ENCODE data around the gene STIP1. TPM values are rescaled to one million over a fixed set of nuclear protein-coding genes. Genes with fewer than 3 reads are reported as not detected.

The STIP1 gene
- total RNA-seq, 6 experiments from 2014 or later: 27.6 to 110 (median 59.4) TPM

DNA sequence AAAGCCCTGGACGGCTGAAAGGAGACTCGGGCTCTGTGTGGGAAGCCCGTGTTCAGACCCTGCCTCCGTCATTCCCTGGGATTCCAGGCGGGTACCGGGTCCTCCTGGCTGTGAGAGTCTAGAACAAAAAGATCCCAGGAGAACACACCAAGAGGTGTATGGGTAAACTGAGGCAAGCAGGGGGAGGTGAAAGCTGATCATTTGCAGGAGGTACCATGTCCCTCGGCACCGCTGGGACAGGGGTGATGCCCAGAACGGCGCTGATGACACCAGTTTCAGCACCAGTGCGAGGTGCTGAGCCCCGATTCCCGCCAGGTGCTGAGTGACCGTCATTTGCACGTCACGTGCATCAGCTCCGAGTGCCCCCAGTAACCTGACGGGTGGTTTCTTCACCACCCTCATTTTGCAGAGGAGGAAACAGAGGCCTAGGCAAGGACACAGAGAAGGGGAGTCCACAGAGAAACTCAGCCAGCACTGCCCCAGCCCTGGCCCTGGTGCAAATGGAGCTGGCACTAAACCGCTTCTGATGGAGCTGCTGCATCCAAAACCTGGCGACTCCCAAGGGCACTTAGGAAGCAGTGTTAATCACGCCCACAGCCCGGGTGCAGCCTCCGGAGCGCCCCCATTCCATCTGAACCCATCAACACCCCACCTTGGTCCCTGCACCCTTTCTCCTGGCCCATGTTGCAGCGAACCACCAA lies 36.9 kb upstream of the STIP1 start:
- no peak for TF ChIP-seq POLR2A (IDR thresholded peaks at IDR 0.05)
- TF ChIP-seq, protein P1, sequence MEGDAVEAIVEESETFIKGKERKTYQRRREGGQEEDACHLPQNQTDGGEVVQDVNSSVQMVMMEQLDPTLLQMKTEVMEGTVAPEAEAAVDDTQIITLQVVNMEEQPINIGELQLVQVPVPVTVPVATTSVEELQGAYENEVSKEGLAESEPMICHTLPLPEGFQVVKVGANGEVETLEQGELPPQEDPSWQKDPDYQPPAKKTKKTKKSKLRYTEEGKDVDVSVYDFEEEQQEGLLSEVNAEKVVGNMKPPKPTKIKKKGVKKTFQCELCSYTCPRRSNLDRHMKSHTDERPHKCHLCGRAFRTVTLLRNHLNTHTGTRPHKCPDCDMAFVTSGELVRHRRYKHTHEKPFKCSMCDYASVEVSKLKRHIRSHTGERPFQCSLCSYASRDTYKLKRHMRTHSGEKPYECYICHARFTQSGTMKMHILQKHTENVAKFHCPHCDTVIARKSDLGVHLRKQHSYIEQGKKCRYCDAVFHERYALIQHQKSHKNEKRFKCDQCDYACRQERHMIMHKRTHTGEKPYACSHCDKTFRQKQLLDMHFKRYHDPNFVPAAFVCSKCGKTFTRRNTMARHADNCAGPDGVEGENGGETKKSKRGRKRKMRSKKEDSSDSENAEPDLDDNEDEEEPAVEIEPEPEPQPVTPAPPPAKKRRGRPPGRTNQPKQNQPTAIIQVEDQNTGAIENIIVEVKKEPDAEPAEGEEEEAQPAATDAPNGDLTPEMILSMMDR (IDR thresholded peaks at IDR 0.05): peak in 1 of 4 donors; percentile 29
- Histone ChIP-seq H3K36me3 (peaks cover 0 to 3% (median 0%) of the 10 kb centered on the region in 4 donors), H3K4me3 (no peak overlapping the region), H3K4me1 (peaks cover 0 to 13% (median 6%) of the 10 kb centered on the region in 4 donors), H3K9me3 (no peaks in the 10 kb centered on the region), H3K27ac (no peak overlapping the region), H3K27me3 (no peaks in the 10 kb centered on the region)
- DNase-seq (no peak), ATAC-seq (no peak)
- intact Hi-C loops (cut with DNase I): no loop called here
- WGBS (ENCODE audit: insufficient coverage, low coverage, low lambda C conversion rate, missing lambda C conversion rate): 62% methylated on average over 9 of the region's 25 CpGs

DNA sequence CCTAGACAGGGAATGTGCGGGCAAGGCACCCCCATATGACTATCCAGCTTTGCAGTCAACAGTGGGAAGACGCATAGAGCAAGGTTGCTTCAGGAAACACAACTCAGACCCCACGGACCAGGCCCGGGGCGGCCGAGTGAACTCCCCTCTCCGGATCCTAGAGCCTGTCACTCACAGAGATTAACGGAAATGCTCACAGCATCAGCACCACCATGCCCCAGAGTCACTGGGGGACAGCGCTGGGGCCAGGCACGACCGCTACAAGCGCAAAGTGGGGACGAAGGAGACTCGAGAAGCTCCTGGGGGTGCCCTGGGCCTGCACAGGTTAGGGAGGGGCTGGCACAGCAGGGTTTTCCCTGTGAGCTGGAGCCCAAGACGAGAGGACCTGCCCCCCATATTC lies 35.9 kb upstream of the STIP1 start:
- peaks cover 0 to 13% (median 6%) of the 10 kb centered on the region in 4 donors for H3K4me1 ChIP-seq
- DNase-seq: no peak
- TF ChIP-seq, protein P1 (IDR thresholded peaks at IDR 0.05): no peak
- TF ChIP-seq POLR2A (IDR thresholded peaks at IDR 0.05): no peak
- intact Hi-C loops (cut with DNase I): loop anchor here (2.0 to 5.0 kb wide), 2 partner anchors 149 to 153 kb away; no protein-coding TSS in a partner anchor
- H3K27me3 ChIP-seq: no peaks in the 10 kb centered on the region
- H3K36me3 ChIP-seq: peaks cover 0 to 3% (median 0%) of the 10 kb centered on the region in 4 donors
- ATAC-seq: no peak
- no peaks in the 10 kb centered on the region for H3K9me3 ChIP-seq
- WGBS (ENCODE audit: insufficient coverage, low coverage, low lambda C conversion rate, missing lambda C conversion rate): 83% methylated on average over 6 of the region's 15 CpGs
- no peak overlapping the region for H3K4me3 ChIP-seq
- no peak overlapping the region for H3K27ac ChIP-seq

DNA sequence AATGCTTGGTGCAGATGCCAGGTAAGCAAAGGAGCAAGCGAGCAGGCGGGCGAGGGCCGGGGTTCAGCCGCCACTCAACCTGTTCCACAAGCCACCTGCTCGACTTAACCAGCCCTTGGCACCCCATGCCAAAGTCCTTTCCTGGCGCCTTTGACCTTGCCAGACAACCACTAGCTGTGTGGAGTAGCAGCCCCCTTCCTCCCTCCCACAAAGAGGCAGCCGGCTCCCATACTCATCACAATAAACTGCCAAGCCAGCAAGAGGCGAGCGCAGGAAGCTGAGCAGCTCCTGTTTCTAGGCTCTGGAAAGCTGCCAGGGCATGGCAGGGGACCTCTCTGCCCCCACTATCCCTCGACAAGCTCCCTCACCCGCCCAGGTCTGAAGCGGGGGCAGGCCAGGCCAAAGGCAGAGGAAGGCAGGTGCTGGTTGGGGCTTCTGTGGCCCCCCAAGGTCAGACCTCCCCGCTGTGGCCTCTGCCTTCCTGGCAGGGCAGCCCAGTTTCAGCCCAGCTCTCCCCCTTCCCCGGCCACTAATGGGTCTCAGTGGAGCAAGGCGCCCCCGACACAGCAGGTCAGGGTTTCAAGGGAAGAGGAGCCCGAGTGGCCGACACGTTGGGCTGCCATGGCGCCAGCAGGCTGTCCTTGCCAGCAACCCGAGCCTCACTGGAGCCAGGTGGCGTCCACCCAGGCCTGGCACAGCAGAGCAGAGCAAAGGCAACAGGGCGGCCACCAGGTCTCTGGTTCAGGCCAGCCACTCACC lies 35.3 kb upstream of the STIP1 start:
- TF ChIP-seq, protein P1 (IDR thresholded peaks at IDR 0.05): peak in 1 of 4 donors; percentile 11
- no peak for TF ChIP-seq POLR2A (IDR thresholded peaks at IDR 0.05)
- peak; percentile 68 to 92 (median 89) for DNase-seq
- 38% methylated on average over 3 of the region's 24 CpGs for WGBS (ENCODE audit: insufficient coverage, low coverage, low lambda C conversion rate, missing lambda C conversion rate)
- intact Hi-C loops (cut with DNase I): loop anchor here (2.0 to 5.0 kb wide), 2 partner anchors 150 to 153 kb away; no protein-coding TSS in a partner anchor
- Histone ChIP-seq H3K27ac (no peak overlapping the region), H3K4me1 (peaks cover 0 to 13% (median 6%) of the 10 kb centered on the region in 4 donors), H3K9me3 (no peaks in the 10 kb centered on the region), H3K36me3 (peaks cover 0 to 3% (median 0%) of the 10 kb centered on the region in 4 donors), H3K27me3 (no peaks in the 10 kb centered on the region), H3K4me3 (no peak overlapping the region)
- peak; percentile 73 to 89 (median 82) for ATAC-seq

DNA sequence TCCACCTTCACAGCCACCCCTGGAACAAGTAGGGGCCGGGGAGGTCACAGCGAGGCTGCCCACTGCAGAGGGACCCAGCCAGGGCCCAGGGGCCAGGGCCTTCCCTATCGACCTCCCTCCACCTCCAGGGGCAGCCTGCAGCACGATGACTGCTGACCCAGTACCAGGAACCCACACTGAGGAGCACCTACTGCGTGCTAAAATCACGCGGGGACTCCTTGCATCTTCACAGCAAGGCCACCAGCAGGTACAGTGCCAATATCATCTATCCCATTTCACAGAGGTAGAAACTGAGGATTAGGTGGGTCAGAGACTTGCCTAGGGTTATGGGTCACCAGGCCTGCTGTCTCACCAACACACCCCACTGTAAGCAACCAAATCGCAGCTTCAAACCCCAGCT lies 34.6 kb upstream of the STIP1 start:
- DNase-seq: no peak
- Histone ChIP-seq H3K36me3 (peaks cover 0 to 3% (median 0%) of the 10 kb centered on the region in 4 donors), H3K4me3 (no peak overlapping the region), H3K4me1 (peaks cover 0 to 13% (median 6%) of the 10 kb centered on the region in 4 donors), H3K27me3 (no peaks in the 10 kb centered on the region), H3K27ac (no peak overlapping the region), H3K9me3 (no peaks in the 10 kb centered on the region)
- TF ChIP-seq POLR2A (IDR thresholded peaks at IDR 0.05): no peak
- TF ChIP-seq, protein P1 (IDR thresholded peaks at IDR 0.05): no peak
- 83% methylated on average over 1 of the region's 8 CpGs for WGBS (ENCODE audit: insufficient coverage, low coverage, low lambda C conversion rate, missing lambda C conversion rate)
- intact Hi-C loops (cut with DNase I): loop anchor here (2.0 to 5.0 kb wide), 2 partner anchors 151 to 154 kb away; no protein-coding TSS in a partner anchor
- ATAC-seq: no peak
